ENCODE results near the gene MAD1L1. TPM values are rescaled to one million over a fixed set of nuclear protein-coding genes. Genes with fewer than 3 reads are reported as not detected.
"Not testable (repeated sequence)": the region's sequence is repeated elsewhere in the genome, so short reads cannot be mapped to it uniquely, and the experiment has no call there.

The MAD1L1 gene
- total and polyA plus RNA-seq, 4 donors = 12.8 to 20.7 (median 16.5) TPM

DNA sequence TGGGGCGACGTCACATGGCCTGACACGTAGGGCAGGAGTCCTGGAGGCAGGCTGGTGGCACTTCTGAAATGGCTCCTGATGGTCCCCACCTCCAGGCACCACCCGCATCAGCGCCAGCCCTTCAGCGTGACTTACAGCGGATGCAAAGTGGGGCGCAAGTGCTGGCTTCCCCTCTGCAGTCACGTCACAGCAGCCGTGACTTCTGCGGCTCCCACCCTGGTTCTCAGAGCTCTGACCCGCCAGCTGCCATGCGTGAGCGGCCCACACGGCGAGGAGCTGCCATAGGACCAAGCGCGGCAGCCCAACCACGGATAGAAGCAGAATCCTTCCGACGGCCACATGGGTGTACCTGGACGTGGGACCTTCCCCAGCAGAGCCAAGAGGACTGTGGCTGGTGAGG, 403.6 kb downstream of the MAD1L1 start:
- no peak overlapping the region for H3K27ac ChIP-seq (ENCODE audit: low read depth in 1 of 2, low read length in 2 of 2)
- TF ChIP-seq, protein P1, sequence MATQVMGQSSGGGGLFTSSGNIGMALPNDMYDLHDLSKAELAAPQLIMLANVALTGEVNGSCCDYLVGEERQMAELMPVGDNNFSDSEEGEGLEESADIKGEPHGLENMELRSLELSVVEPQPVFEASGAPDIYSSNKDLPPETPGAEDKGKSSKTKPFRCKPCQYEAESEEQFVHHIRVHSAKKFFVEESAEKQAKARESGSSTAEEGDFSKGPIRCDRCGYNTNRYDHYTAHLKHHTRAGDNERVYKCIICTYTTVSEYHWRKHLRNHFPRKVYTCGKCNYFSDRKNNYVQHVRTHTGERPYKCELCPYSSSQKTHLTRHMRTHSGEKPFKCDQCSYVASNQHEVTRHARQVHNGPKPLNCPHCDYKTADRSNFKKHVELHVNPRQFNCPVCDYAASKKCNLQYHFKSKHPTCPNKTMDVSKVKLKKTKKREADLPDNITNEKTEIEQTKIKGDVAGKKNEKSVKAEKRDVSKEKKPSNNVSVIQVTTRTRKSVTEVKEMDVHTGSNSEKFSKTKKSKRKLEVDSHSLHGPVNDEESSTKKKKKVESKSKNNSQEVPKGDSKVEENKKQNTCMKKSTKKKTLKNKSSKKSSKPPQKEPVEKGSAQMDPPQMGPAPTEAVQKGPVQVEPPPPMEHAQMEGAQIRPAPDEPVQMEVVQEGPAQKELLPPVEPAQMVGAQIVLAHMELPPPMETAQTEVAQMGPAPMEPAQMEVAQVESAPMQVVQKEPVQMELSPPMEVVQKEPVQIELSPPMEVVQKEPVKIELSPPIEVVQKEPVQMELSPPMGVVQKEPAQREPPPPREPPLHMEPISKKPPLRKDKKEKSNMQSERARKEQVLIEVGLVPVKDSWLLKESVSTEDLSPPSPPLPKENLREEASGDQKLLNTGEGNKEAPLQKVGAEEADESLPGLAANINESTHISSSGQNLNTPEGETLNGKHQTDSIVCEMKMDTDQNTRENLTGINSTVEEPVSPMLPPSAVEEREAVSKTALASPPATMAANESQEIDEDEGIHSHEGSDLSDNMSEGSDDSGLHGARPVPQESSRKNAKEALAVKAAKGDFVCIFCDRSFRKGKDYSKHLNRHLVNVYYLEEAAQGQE (IDR thresholded peaks at IDR 0.05) = no peak
- TF ChIP-seq, protein P2, sequence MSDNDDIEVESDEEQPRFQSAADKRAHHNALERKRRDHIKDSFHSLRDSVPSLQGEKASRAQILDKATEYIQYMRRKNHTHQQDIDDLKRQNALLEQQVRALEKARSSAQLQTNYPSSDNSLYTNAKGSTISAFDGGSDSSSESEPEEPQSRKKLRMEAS (IDR thresholded peaks at IDR 0.05) = no peak
- TF ChIP-seq JUND (IDR thresholded peaks at IDR 0.05) (no peak), SP1 (IDR thresholded peaks at IDR 0.05) (no peak), HNF4A (conservative IDR thresholded peaks at IDR 0.05) (no peak), FOXA1 (IDR thresholded peaks at IDR 0.05) (no peak), RAD21 (IDR thresholded peaks at IDR 0.05) (no peak), HNF4G (IDR thresholded peaks at IDR 0.05) (no peak), FOXA2 (IDR thresholded peaks at IDR 0.05) (no peak)
- TF ChIP-seq, protein P3, sequence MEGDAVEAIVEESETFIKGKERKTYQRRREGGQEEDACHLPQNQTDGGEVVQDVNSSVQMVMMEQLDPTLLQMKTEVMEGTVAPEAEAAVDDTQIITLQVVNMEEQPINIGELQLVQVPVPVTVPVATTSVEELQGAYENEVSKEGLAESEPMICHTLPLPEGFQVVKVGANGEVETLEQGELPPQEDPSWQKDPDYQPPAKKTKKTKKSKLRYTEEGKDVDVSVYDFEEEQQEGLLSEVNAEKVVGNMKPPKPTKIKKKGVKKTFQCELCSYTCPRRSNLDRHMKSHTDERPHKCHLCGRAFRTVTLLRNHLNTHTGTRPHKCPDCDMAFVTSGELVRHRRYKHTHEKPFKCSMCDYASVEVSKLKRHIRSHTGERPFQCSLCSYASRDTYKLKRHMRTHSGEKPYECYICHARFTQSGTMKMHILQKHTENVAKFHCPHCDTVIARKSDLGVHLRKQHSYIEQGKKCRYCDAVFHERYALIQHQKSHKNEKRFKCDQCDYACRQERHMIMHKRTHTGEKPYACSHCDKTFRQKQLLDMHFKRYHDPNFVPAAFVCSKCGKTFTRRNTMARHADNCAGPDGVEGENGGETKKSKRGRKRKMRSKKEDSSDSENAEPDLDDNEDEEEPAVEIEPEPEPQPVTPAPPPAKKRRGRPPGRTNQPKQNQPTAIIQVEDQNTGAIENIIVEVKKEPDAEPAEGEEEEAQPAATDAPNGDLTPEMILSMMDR (IDR thresholded peaks at IDR 0.05; ENCODE audit: low read depth, low read length, missing input control) = no peak
- H3K27me3 ChIP-seq (ENCODE audit: control insufficient read depth in 4 of 4, insufficient read depth in 4 of 4, low read length in 3 of 4) = no peaks in the 10 kb centered on the region
- no peak for DNase-seq (ENCODE audit: low spot score)
- no peaks in the 10 kb centered on the region for H3K9me3 ChIP-seq (ENCODE audit: control insufficient read depth in 4 of 4, low read length in 3 of 4)
- H3K36me3 ChIP-seq (ENCODE audit: control insufficient read depth in 4 of 4, insufficient read depth in 3 of 4, low read depth in 1 of 4, low read length in 3 of 4) = no peaks in the 10 kb centered on the region
- no peak overlapping the region for H3K4me3 ChIP-seq (ENCODE audit: low read depth in 1 of 3, low read length in 3 of 3)
- 95% methylated on average over 22 of the region's 22 CpGs for WGBS
- H3K4me1 ChIP-seq (ENCODE audit: control insufficient read depth in 4 of 4, insufficient read depth in 4 of 4, low read length in 3 of 4) = no peaks in the 10 kb centered on the region
- H3K9ac ChIP-seq (ENCODE audit: low read depth in 1 of 2, low read length in 2 of 2) = no peak overlapping the region

DNA sequence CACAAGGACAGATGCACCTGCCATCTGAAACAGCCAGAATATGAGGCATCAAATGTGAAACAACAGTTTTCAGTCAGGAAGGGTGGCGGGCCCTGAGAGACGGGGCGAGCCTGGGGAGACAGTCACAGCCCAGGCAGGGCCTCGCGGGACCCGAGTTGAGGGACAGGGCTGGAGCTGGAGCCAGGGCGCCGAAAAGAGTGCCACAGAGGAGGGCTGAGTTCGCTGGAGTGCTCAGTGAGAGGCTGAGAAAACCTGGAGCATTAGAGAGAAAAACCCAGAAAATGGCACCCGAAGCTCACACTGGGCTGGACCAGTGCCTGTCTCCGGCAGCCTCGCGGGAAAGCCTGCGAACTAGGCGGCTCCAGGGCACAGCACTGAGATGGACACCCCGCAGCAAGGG, 404.6 kb downstream of the MAD1L1 start:
- not testable (repeated sequence) for H3K36me3 ChIP-seq (ENCODE audit: control insufficient read depth in 4 of 4, insufficient read depth in 3 of 4, low read depth in 1 of 4, low read length in 3 of 4); H3K9ac ChIP-seq (ENCODE audit: low read depth in 1 of 2, low read length in 2 of 2); H3K27ac ChIP-seq (ENCODE audit: low read depth in 1 of 2, low read length in 2 of 2); H3K9me3 ChIP-seq (ENCODE audit: control insufficient read depth in 4 of 4, low read length in 3 of 4); DNase-seq (ENCODE audit: low spot score); H3K27me3 ChIP-seq (ENCODE audit: control insufficient read depth in 4 of 4, insufficient read depth in 4 of 4, low read length in 3 of 4); H3K4me1 ChIP-seq (ENCODE audit: control insufficient read depth in 4 of 4, insufficient read depth in 4 of 4, low read length in 3 of 4); H3K4me3 ChIP-seq (ENCODE audit: low read depth in 1 of 3, low read length in 3 of 3)
- 97% methylated on average over 16 of the region's 16 CpGs for WGBS

DNA sequence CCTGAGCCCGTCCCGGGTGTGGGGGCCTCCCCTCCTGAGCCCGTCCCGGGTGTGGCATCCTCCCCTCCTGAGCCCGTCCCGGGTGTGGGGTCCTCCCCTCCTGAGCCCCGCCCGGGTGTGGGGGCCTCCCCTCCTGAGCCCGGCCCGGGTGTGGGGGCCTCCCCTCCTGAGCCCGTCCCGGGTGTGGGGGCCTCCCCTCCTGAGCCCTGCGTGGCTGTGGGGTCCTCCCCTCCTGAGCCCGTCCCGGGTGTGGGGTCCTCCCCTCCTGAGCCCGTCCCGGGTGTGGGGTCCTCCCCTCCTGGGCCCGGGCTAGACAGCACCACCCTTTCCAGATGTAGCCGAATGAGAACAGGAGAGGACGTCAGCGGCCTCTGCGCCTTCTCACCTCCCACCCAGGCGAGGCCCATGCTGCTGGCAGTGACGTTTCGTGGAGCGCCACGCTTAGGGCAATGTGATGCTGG, 405.2 kb downstream of the MAD1L1 start:
- not testable (repeated sequence) for H3K27me3 ChIP-seq (ENCODE audit: control insufficient read depth in 4 of 4, insufficient read depth in 4 of 4, low read length in 3 of 4); H3K4me1 ChIP-seq (ENCODE audit: control insufficient read depth in 4 of 4, insufficient read depth in 4 of 4, low read length in 3 of 4); H3K9me3 ChIP-seq (ENCODE audit: control insufficient read depth in 4 of 4, low read length in 3 of 4); H3K27ac ChIP-seq (ENCODE audit: low read depth in 1 of 2, low read length in 2 of 2); H3K4me3 ChIP-seq (ENCODE audit: low read depth in 1 of 3, low read length in 3 of 3); H3K36me3 ChIP-seq (ENCODE audit: control insufficient read depth in 4 of 4, insufficient read depth in 3 of 4, low read depth in 1 of 4, low read length in 3 of 4); DNase-seq (ENCODE audit: low spot score); H3K9ac ChIP-seq (ENCODE audit: low read depth in 1 of 2, low read length in 2 of 2)
- 95% methylated on average over 27 of the region's 27 CpGs for WGBS

DNA sequence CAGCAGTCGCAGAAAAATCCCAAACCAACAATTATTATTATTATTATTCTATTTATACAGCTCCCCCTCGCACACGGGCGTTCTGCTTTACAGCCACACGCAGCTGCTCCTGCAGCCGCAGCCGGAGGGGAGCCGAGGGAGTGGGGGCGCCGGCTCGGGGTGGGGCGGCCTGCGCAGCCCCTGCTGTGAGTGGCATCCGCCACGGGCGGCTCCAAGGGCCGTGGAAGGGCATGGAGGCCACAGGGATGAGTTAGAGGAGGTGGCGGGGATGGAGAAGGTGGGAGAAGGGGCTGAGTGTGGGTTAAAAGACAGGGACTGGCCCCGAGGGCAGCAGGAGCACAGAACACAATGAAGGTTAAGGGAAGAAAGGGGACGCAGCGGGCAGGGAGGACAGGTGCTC, 405.8 kb downstream of the MAD1L1 start:
- not testable (repeated sequence) for DNase-seq (ENCODE audit: low spot score); H3K4me1 ChIP-seq (ENCODE audit: control insufficient read depth in 4 of 4, insufficient read depth in 4 of 4, low read length in 3 of 4)

More for the DNA sequence above, 405.8 kb downstream of the MAD1L1 start:
- not testable (repeated sequence) for H3K27ac ChIP-seq (ENCODE audit: low read depth in 1 of 2, low read length in 2 of 2); H3K9ac ChIP-seq (ENCODE audit: low read depth in 1 of 2, low read length in 2 of 2); H3K36me3 ChIP-seq (ENCODE audit: control insufficient read depth in 4 of 4, insufficient read depth in 3 of 4, low read depth in 1 of 4, low read length in 3 of 4); H3K4me3 ChIP-seq (ENCODE audit: low read depth in 1 of 3, low read length in 3 of 3); H3K9me3 ChIP-seq (ENCODE audit: control insufficient read depth in 4 of 4, low read length in 3 of 4); H3K27me3 ChIP-seq (ENCODE audit: control insufficient read depth in 4 of 4, insufficient read depth in 4 of 4, low read length in 3 of 4)
- 96% methylated on average over 20 of the region's 21 CpGs for WGBS
